Measurements from ENCODE around the gene OR6Y1.

OR6Y1 gene

DNA sequence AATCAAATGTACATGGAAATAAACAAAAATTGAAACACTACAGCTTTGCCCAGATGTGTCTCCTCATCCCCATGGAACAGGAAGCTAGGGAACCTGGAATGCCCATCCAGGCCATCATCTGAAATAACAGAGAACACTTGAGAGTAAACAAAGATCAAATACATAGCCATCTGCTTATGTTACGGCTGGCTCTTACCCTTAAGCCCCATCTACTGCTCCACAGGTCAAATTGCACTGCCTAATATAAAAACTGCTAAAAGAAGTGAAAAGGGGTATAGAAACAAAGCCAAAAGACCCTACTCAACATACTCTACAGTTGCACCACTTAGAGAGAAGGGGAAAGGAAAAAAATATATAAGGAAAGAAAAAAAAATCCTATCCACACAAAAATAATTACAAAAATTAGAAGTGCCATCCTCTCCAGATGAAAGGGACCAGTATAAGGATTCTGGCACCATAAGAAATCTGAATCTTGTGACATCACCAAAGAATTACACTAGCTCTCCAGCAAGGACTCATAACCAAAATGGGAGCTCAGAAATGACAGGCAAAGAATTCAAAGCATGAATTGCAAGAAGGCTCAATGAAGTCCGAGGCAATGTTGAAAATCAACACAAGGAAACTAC is 26.9 kb downstream of the OR6Y1 start:
- Mint-ChIP-seq H3K9me3 (peaks cover 21% of the 10 kb centered on the region), H3K27ac (no peak overlapping the region), H3K27me3 (peaks cover 13% of the 10 kb centered on the region), H3K4me1 (no peaks in the 10 kb centered on the region), H3K36me3 (peaks cover 15% of the 10 kb centered on the region), H3K4me3 (no peak overlapping the region)
- ATAC-seq (ENCODE audit: low read depth) (no peak), DNase-seq (ENCODE audit: low spot score in 2 of 2) (no peak)

DNA sequence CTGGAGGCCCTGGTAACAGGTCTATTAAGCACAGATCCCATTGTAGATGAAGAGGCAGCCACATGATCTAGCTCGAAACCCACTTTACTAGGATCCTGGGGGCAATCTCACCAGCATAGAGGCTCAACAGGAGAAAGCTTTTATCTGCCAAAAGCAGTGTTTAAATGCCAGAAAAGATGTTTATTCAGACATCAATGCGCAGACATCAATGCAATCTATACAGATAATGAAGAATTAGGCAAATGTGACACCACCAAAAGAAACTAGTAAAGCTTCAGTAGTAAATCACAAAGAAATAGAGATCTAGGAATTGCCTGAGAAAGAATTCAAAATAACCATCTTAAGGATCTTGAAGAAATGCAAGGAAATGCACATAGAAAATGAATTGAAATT is 32.5 kb downstream of the OR6Y1 start:
- Mint-ChIP-seq H3K27ac (no peak overlapping the region), H3K9me3 (peaks cover 7% of the 10 kb centered on the region), H3K4me1 (no peaks in the 10 kb centered on the region), H3K27me3 (peaks cover 9% of the 10 kb centered on the region), H3K4me3 (no peak overlapping the region), H3K36me3 (peaks cover 5% of the 10 kb centered on the region)
- ATAC-seq (ENCODE audit: low read depth) (no peak), DNase-seq (ENCODE audit: low spot score in 2 of 2) (no peak)

DNA sequence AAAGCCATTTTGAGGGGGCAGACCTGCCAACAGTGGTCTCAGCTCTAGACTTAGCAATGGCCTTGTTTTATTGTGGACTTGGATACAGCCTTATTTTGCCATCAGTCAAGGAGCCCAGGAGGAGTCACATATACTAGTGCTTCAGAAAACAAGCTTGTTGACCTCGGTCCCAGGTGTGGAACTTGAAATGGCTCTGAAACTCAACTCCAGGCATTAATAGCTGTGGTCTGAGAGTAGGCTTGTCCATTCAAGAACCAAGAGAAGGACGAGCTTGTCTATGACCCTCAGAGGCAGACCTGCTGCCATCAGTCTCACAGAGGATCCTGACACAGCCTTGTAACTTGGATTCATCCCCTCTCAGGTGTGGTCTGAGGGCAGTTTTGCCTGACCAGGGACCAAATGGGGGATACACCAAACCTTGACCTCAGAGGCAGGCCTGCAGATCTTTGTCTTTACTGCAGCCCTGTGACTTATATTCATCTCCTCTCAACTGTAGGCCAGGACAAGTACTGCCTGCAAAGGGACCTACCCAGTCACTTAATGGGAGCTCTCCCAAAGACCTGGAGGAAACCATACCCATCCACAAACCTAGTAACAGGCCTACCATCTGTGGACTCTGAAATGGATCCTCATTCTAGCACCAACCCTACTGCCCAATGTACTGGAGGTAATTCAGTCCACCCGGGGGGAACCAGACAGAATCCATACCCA is 33.1 kb downstream of the OR6Y1 start:
- Mint-ChIP-seq H3K27me3 (peaks cover 9% of the 10 kb centered on the region), H3K4me1 (no peaks in the 10 kb centered on the region), H3K36me3 (peaks cover 5% of the 10 kb centered on the region), H3K4me3 (no peak overlapping the region), H3K27ac (no peak overlapping the region), H3K9me3 (peaks cover 5% of the 10 kb centered on the region)
- ATAC-seq (ENCODE audit: low read depth) (no peak), DNase-seq (ENCODE audit: low spot score in 2 of 2) (no peak)

DNA sequence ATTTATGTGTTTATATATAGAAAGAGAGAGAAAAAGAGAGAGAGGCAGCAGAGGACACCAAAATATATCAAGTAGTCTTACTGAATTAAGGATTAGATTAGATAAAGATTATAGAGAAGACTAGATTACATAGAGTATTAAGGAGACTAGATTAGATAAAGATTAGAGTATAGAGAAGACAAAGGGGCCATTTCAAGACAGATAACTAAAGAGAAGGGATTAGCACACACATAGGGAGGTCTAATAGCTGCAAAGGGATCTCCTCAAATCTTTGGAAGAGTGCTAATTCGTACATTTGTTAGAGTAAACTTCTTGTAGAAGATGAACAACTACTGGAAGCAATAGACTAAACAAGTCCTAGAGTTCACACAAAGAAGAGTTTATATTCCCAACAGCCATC is 34.2 kb downstream of the OR6Y1 start:
- Mint-ChIP-seq H3K9me3 (peaks cover 4% of the 10 kb centered on the region), H3K27me3 (peaks cover 8% of the 10 kb centered on the region), H3K27ac (no peak overlapping the region)

DNA sequence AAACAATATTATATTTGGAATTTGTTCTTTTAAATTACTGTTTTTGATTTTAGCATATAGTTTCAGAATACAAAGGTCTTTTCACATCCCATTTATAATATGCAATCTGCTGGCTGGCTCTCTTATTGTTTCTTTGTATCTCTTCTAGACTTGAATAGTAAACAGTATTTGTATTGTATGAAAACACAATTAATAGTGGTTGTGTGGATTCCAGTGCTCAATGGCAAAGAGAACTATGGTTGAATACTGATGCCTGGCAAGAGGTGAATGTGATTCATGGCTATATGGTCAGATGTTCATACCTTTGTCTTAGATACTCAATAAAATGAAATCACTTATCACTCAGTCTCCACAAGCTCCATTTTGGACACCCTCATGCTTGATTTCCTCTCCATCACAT is 37.2 kb downstream of the OR6Y1 start:
- no peak for ATAC-seq (ENCODE audit: low read depth)
- no peaks in the 10 kb centered on the region for H3K9me3 Mint-ChIP-seq
- DNase-seq (ENCODE audit: low spot score in 2 of 2), result no peak
- no peak overlapping the region for H3K27ac Mint-ChIP-seq
- H3K4me3 Mint-ChIP-seq, result no peak overlapping the region
- H3K27me3 Mint-ChIP-seq, result peaks cover 4% of the 10 kb centered on the region
- no peaks in the 10 kb centered on the region for H3K4me1 Mint-ChIP-seq
- no peaks in the 10 kb centered on the region for H3K36me3 Mint-ChIP-seq

More for the DNA sequence above, 34.2 kb downstream of the OR6Y1 start:
- DNase-seq (ENCODE audit: low spot score in 2 of 2), result no peak
- no peaks in the 10 kb centered on the region for H3K4me1 Mint-ChIP-seq
- H3K36me3 Mint-ChIP-seq, result peaks cover 3% of the 10 kb centered on the region
- H3K4me3 Mint-ChIP-seq, result no peak overlapping the region
- ATAC-seq (ENCODE audit: low read depth), result no peak

DNA sequence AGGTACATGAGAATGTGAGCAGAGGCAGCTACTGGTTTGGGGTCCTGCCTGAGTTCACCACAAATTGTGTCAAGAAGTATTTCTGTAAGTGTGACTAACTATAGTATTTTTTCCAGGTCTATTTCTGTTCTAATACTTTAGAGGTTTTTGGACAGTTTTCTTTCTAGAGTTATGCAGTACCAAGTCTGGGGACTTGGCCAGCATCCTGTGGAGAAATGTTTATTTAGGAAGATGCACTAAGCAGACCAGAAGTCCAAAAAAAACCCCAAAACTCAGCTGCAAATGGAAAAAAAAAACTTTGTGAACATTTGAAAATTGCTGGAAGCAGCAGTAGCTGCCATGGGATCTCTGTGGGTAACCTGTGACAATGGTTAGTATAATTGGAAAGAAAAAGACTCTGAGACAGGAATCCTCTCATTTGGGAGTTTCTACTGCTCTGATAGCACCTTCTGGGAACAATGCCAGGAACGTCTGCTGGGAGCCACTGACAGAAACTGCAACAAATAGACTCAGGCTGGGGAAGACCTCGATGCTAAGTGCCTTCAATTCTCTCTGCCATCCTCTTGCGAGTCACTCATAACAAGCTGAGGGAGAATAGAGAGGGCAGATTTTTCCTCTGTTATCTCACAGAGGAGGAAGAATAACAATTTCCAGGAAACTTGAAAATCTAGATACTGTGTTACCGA is 44.6 kb downstream of the OR6Y1 start:
- no peaks in the 10 kb centered on the region for H3K36me3 Mint-ChIP-seq
- H3K4me3 Mint-ChIP-seq, result no peak overlapping the region
- peaks cover 3% of the 10 kb centered on the region for H3K9me3 Mint-ChIP-seq
- no peak overlapping the region for H3K27ac Mint-ChIP-seq
- H3K4me1 Mint-ChIP-seq, result peaks cover 9% of the 10 kb centered on the region
- no peak for ATAC-seq (ENCODE audit: low read depth)
- peaks cover 6% of the 10 kb centered on the region for H3K27me3 Mint-ChIP-seq
- no peak for DNase-seq (ENCODE audit: low spot score in 2 of 2)

DNA sequence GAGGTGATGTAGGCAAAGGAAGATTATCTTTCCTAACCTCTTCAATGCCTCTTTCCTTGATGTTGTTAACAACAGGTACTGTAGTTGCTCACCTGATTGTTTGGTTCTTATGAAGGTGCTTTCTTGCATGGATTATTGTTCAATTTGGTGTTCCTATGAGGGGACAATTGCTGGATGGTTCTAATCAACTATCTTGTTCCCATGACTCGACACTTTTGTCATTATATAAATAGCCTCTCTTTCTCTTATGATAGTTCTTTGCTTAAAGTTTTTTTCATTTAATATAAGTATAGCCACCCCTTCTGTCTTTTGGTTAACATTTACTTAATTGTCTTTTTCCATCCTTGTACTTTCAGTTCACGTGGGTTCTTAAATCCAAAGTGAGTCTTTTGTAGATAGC is 46.7 kb downstream of the OR6Y1 start:
- H3K4me1 Mint-ChIP-seq, result peaks cover 9% of the 10 kb centered on the region
- peaks cover 5% of the 10 kb centered on the region for H3K27me3 Mint-ChIP-seq
- H3K9me3 Mint-ChIP-seq, result peaks cover 4% of the 10 kb centered on the region
- no peak overlapping the region for H3K27ac Mint-ChIP-seq
- no peak for DNase-seq (ENCODE audit: low spot score in 2 of 2)
- H3K4me3 Mint-ChIP-seq, result no peak overlapping the region
- H3K36me3 Mint-ChIP-seq, result peaks cover 1% of the 10 kb centered on the region
- ATAC-seq (ENCODE audit: low read depth), result no peak

DNA sequence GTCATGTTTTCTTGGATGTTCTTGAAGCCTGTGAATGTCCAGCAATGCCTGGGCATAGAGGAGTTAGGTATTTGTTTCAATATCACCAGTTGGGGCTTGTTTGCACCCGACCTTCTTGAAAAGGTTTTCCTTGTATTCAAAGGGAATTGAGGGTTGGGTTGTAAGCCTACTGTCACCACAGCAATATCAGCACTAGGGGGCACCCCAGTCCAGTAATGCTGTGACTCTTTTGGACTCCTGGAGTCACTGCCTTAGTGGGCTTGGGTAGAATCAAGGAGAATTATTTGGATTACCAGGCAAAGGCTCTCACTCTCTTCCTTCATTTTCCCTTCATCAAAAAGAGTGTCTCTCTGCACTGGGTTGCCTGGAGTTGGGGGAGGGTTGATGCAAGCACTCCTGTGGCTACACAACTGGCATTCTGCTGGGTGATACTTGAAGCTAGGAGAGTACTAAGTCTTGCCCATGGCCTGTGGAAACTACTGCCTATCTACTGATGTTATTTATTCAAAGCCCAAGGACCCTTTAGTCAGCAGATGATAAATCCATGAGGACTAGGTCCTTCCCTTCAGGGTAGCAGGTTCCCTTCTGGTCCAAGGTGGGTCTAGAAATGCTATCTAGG is 47.7 kb downstream of the OR6Y1 start:
- Mint-ChIP-seq H3K4me1 (peaks cover 9% of the 10 kb centered on the region), H3K9me3 (peaks cover 5% of the 10 kb centered on the region), H3K36me3 (peaks cover 2% of the 10 kb centered on the region), H3K27ac (no peak overlapping the region), H3K27me3 (peaks cover 5% of the 10 kb centered on the region), H3K4me3 (no peak overlapping the region)
- ATAC-seq (ENCODE audit: low read depth) (peak; percentile 64), DNase-seq (ENCODE audit: low spot score in 2 of 2) (peak; percentile 31 to 34)

DNA sequence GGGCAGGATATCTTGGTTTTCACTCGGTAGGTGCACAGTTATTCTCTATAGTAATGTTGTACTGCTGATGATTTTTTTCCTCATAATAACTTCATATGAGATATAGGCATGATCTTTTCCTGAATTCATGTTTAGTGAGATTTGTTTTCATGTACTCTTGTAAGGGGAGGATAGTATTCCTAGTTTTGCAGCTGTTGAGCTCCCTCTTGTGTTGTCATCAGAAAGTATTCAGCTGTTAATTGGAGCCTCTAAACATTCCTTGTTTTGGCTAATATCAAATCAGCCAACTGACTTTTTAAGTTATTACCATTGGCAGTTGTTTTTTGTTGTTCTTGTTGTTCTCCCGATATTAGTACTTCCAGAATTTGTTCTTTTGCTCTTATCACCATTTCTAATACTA is 57.8 kb downstream of the OR6Y1 start:
- ATAC-seq (ENCODE audit: low read depth), result no peak
- Mint-ChIP-seq H3K9me3 (no peaks in the 10 kb centered on the region), H3K36me3 (no peaks in the 10 kb centered on the region), H3K27me3 (no peaks in the 10 kb centered on the region), H3K4me1 (peaks cover 4% of the 10 kb centered on the region), H3K4me3 (no peak overlapping the region), H3K27ac (no peak overlapping the region)
- DNase-seq (ENCODE audit: low spot score in 2 of 2), result no peak

DNA sequence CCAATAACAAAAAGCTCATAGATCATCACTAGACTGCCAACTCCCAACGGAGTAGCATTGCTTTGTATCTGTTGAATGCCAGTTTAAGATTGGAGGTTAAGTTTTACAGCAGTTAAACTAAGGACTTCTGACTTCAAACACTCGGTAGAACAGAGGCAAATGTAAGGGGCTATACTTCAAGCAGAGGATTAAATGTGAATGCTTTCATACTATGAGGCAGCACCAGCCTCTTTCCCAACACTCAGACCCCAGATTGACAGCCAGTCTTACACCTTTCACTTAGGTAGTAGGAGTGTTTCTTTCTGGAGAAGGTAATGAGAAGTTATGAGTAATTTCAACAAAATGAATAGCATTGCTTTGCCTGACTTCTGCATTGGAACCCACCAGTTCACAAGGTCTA is 59.4 kb downstream of the OR6Y1 start:
- ATAC-seq (ENCODE audit: low read depth) (no peak), DNase-seq (ENCODE audit: low spot score in 2 of 2) (no peak)
- H3K4me3 Mint-ChIP-seq, result no peak overlapping the region
- H3K27ac Mint-ChIP-seq, result no peak overlapping the region
- peaks cover 4% of the 10 kb centered on the region for H3K4me1 Mint-ChIP-seq
- H3K27me3 Mint-ChIP-seq, result no peaks in the 10 kb centered on the region
- no peaks in the 10 kb centered on the region for H3K9me3 Mint-ChIP-seq
- no peaks in the 10 kb centered on the region for H3K36me3 Mint-ChIP-seq
